ENCODE data around the gene JDP2.
"Not testable (repeated sequence)": the region's sequence is repeated elsewhere in the genome, so short reads cannot be mapped to it uniquely, and the experiment has no call there.

JDP2 gene

GRCh38 chr14:75454963-75455546 lies 27.2 kb downstream of the JDP2 start:
- FAIRE-seq (no peak), DNase-seq (ENCODE audit: low spot score) (peak; percentile 25)

- DNase-seq (ENCODE audit: low spot score): no peak
Observed at GRCh38 chr14:75456069-75456996, 28.5 kb downstream of the JDP2 start.

DNA sequence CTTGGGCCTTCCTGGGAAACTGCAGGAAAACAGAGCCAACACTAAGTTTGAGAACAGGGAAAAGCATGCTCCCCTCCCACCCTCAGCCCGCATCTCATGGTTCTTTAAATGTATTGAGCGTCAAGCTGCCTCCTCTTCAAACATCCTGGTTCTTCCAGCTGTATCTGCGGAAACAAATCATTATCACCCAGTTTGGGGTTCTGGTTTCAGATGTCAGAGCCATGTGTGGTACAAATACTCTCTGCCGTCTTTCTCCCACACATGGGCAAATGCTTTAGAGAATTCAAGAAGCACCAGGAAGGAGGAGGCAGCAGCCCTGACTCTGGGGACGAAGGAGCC lies 29.1 kb downstream of the JDP2 start:
- DNase-seq (ENCODE audit: low spot score): no peak
- FAIRE-seq: no peak

More at GRCh38 chr14:75456069-75456996, 28.5 kb downstream of the JDP2 start:
- FAIRE-seq: no peak

DNA sequence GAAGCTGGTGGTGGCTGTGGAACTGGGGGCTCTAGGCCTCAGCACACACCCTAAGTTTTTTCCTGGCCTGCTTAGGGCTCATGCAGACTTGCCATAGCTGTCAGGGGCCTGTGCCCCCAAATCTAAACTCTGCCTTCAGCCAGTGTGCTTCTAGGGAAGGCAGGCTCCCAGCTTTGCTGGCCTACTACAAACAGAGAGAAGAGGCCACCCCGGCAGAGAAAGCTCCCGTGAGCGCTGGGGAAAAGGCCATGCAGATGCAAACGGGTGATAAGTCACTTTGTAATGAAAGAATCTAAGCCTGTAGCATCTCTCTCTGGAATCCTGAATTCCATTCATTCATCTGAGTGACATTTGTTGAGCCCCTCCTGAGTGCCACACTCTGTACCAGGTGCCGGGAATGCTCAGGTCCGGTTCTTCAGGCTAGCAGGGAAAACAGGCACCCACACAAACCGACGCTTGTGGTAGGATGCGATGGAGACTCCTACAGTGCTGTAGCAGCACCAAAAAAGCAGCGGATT lies 29.9 kb downstream of the JDP2 start:
- DNase-seq (ENCODE audit: low spot score) (no peak), FAIRE-seq (no peak)

- DNase-seq (ENCODE audit: low spot score) (no peak), FAIRE-seq (no peak)
Observed at GRCh38 chr14:75458305-75458704, 30.5 kb downstream of the JDP2 start.

DNA sequence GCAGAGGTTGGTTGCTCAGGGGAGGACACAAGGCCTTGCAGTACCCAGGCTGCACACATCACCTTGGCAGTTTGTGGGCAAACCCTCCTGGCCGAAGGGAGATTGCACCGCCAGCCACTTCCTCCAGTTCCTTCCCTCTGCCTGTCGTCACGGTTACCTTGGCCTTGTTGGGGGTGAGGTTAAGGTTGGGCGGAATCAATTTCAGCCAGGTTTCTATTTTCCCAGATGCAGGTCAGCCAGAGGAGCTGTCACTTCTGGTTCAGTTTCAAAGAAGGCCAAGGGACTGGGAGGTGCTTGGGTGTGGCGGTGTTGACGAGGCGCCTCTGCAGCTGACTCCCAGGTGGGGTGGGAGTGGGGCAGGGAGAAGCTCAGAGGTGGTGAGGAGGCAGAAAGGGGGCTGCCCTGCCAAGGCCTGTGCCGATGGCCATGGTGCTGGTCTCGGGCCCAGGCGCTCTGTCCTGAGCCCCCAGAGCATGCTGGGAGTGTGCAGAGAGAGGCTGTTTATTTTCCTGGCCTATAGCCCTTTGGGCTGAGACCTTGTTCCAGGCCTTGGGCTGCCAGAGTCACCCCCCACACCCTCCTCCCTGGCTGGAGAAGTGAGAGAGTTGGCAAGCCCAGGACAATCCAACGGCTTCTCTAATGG lies 31.4 kb downstream of the JDP2 start:
- no peak for DNase-seq (ENCODE audit: low spot score)
- no peak for FAIRE-seq

DNA sequence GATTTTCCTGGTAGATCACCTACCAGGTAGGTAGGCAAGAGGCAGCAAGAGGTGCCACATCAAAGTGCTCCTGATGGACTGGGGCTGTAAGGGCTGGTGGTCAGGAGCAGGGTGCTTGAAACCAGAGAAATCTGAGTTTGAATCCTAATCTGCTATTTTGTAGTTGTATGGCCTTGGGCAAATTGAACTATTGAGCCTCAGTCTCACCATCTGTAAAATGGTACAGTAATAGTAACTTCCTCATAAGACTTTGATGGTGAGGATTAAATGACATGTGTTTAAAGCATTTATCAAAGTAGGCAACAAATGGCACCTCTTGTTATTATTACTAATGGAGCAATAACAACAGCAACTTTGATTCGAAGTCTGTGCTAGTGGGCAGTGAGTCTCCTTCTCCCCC lies 32.0 kb downstream of the JDP2 start:
- no peak for FAIRE-seq
- DNase-seq (ENCODE audit: low spot score): no peak

- DNase-seq (ENCODE audit: low spot score) (no peak), FAIRE-seq (no peak)
Observed at GRCh38 chr14:75460394-75460793, 32.6 kb downstream of the JDP2 start.

DNA sequence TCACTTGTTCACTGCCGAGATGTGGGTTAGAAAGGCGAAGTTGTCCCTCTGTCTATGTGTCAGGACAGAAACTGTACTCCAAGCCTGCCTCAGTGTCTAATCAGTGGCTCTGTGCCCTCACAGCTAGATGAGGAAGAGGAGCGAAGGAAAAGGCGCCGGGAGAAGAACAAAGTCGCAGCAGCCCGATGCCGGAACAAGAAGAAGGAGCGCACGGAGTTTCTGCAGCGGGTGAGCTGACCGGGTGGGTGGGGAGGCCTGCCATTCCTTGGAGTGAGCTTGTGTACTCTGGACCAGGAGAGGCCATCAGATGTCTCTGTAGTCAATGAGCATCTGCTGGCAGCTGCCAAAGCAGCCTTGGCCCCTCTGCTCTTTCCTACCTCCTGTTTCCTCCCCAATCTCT lies 33.5 kb downstream of the JDP2 start:
- DNase-seq (ENCODE audit: low spot score) (no peak), FAIRE-seq (no peak)

DNA sequence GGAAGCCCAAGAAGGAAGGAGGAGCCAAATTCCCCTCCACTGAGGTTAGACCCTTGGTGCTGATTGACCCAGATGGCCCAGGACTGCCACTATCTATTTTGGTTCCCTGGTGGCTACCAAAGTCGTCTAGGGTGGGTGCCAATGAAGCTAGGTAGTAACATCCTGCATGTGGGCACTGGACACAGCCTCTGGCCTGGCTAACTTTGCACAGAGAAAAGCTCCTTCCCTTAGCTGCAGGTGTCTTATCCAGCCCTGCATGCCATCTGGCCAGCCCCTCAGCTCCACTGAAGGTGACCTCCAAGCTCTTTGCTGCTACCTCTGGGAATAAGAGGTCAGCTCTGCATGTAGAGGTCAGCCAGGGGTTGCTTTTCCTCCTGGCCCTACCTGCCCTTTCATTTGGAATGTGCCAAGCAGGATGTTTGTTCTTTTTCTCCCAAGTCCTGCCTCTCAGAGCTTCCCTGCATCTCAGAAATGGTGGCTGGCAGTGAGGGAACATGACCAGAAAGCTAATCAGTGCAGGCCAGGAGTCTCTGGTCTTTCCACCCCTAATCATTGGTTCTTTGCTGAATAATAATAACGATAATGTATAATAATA lies 34.0 kb downstream of the JDP2 start:
- DNase-seq (ENCODE audit: low spot score) (no peak), FAIRE-seq (no peak)

DNA sequence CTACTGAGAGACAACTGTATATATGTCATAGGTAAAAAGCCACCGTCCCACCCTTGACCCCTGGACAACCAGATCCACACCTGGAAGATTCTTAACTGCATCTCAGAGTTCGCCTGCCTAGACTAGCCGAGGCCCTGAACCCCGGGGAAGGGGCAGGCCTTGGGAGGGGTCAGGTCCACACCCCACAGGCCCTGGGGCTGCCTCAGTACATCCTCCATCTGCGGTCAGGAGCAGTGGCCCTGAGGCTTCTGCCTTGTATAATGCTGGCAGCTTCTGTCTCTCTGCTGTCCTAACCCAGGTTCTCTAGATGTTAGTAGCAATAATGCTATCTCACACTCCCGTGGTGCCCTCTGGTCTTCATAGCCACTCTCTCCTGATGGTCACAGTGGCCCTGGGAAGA lies 36.8 kb downstream of the JDP2 start:
- no peak for FAIRE-seq
- DNase-seq (ENCODE audit: low spot score): no peak

DNA sequence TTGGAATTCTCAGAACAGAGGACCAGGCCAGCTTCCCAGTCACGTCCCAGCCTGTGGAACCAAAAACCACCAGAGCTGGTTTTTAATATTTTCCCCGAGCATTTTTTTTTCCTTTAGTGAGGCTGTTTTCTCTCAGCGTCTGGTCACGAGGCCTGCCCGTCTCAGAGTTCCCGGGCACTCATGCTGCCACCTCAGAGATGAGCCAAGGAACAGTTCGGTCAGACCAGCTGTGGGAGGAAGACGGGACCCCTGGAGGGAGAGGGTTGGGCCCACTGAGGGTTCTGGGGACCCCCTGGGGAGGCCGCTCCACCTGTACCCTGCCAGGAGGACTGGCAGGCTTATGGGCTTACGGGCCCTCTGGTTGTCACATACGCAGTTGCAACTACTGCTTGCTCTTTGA lies 39.9 kb downstream of the JDP2 start:
- no peak for FAIRE-seq
- DNase-seq (ENCODE audit: low spot score): no peak

GRCh38 chr14:75469164-75469563 lies 41.3 kb downstream of the JDP2 start:
- FAIRE-seq (no peak), DNase-seq (ENCODE audit: low spot score) (no peak)

- no peak for DNase-seq (ENCODE audit: low spot score)
- no peak for FAIRE-seq
Observed at GRCh38 chr14:75469606-75470237, 41.9 kb downstream of the JDP2 start.

- DNase-seq (ENCODE audit: low spot score) (no peak), FAIRE-seq (no peak)
Observed at GRCh38 chr14:75470238-75470797, 42.5 kb downstream of the JDP2 start.

- DNase-seq (ENCODE audit: low spot score): no peak
- no peak for FAIRE-seq
Observed at GRCh38 chr14:75471059-75471458, 43.2 kb downstream of the JDP2 start.

DNA sequence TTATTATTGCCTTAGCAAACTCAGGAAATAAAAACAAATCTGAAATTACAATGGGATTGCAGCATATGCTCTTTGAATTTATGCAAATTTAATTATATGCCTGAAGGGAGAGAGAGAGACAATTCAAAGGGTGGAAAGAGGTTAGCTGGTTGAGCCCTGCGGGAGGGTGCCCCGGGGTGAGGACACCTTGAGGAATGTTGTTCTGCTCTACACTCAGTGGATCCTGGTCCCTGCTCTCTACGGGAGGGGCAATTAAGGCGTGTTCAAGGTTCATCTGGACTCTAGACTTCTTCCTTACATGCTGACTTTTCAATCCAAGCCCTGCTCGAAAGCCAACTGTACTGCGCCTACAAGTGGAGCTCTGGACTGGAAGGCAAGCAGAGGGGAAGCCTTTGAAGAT lies 46.3 kb downstream of the JDP2 start:
- FAIRE-seq; DNase-seq (ENCODE audit: low spot score): not testable (repeated sequence)

GRCh38 chr14:75476274-75476995 lies 48.6 kb downstream of the JDP2 start:
- FAIRE-seq: no peak
- DNase-seq (ENCODE audit: low spot score): no peak

- FAIRE-seq (no peak), DNase-seq (ENCODE audit: low spot score) (no peak)
Observed at GRCh38 chr14:75477881-75478280, 50.1 kb downstream of the JDP2 start.
